Tibial artery (tissue), 4 donors: Measurements from ENCODE around the gene PARP6.
A peak's percentile ranks its signal among the peaks of the same experiment; 100 is the strongest.

Experiments
- DNase-seq, 2 donors: peaks; one replicate each; pipeline ENCODE4 v3.0.0-alpha.2; 2019
- H3K27ac ChIP-seq, 2 donors: fragments of 200-600 bp; sonication (generic) in 1 of 2; 1 replicate in 1 of 2; 2 replicates in 1 of 2; pipeline ENCODE4 v1.5.1; 2018 to 2019; ENCODE audit warnings: mild to moderate bottlenecking in 1 of 2
- H3K27me3 ChIP-seq, 2 donors: fragments of 200-600 bp; sonication (generic) in 1 of 2; one replicate each; pipeline versions ENCODE4 v1.5.1 to v1.6.0; 2016 to 2019
- H3K36me3 ChIP-seq, 3 donors: fragments of 200-600 bp; sonication (generic) in 2 of 3; one replicate each; pipeline ENCODE4 v1.5.1; 2016 to 2019; ENCODE audit warnings: mild to moderate bottlenecking in 2 of 3
- H3K4me1 ChIP-seq, 4 donors: fragments of 200-600 bp; sonication (generic) in 2 of 4; 1 replicate in 3 of 4; 2 replicates in 1 of 4; pipeline ENCODE4 v1.5.1; 2016 to 2019
- H3K4me3 ChIP-seq, 2 donors: fragments of 200-600 bp; sonication (generic) in 1 of 2; 1 replicate in 1 of 2; 2 replicates in 1 of 2; pipeline ENCODE4 v1.5.1; 2018 to 2019; ENCODE audit warnings: mild to moderate bottlenecking in 2 of 2
- H3K9me3 ChIP-seq, 3 donors: fragments of 200-600 bp; sonication (generic) in 1 of 3; one replicate each; pipeline ENCODE4 v1.5.1; 2016 to 2019
- CTCF ChIP-seq, 2 experiments: fragments of 200-600 bp in 1 of 2; fragments of 450-650 bp in 1 of 2; IDR thresholded peaks; one replicate each; pipeline ENCODE4 v1.5.1; 2017 to 2019; ENCODE audit warnings: antibody characterized with exemption in 2 of 2, mild to moderate bottlenecking in 1 of 2, moderate library complexity in 1 of 2
- intact Hi-C: fragments of 100-400 bp; cut with DNase I; formaldehyde crosslinking; loops from one replicate; pipeline ENCODE4 v1.15.0; 2023; ENCODE audit warnings: low total_unique reads

Gene PARP6

GRCh38 chr15:72202302-72202701 is 70.1 kb downstream of the PARP6 start:
- Histone ChIP-seq H3K36me3 (peaks cover 72 to 89% (median 77%) of the 10 kb centered on the region in 3 donors), H3K9me3 (no peaks in the 10 kb centered on the region), H3K4me1 (peaks cover 0 to 21% (median 14%) of the 10 kb centered on the region in 4 donors), H3K27ac (peak overlapping the region; percentile 46 to 49), H3K4me3 (no peak overlapping the region), H3K27me3 (no peaks in the 10 kb centered on the region)
- DNase-seq: no peak
- no peak for TF ChIP-seq CTCF (IDR thresholded peaks at IDR 0.05)
- intact Hi-C loops: loop anchor here (5.0 kb wide), 1 partner anchor 70 kb away; the partner anchor contains the start of gene PARP6

- intact Hi-C loops: loop anchor here (5.0 kb wide), 1 partner anchor 71 kb away; the partner anchor contains the start of gene PARP6
- Histone ChIP-seq H3K27me3 (peaks cover 0 to 3% of the 10 kb centered on the region in 2 donors), H3K4me1 (peaks cover 0 to 28% (median 17%) of the 10 kb centered on the region in 4 donors), H3K36me3 (peaks cover 63 to 81% (median 68%) of the 10 kb centered on the region in 3 donors), H3K4me3 (no peak overlapping the region), H3K27ac (no peak overlapping the region), H3K9me3 (no peaks in the 10 kb centered on the region)
- no peak for DNase-seq
- no peak for TF ChIP-seq CTCF (IDR thresholded peaks at IDR 0.05)
Measured at GRCh38 chr15:72201391-72201921, 70.9 kb downstream of the PARP6 start.

DNA sequence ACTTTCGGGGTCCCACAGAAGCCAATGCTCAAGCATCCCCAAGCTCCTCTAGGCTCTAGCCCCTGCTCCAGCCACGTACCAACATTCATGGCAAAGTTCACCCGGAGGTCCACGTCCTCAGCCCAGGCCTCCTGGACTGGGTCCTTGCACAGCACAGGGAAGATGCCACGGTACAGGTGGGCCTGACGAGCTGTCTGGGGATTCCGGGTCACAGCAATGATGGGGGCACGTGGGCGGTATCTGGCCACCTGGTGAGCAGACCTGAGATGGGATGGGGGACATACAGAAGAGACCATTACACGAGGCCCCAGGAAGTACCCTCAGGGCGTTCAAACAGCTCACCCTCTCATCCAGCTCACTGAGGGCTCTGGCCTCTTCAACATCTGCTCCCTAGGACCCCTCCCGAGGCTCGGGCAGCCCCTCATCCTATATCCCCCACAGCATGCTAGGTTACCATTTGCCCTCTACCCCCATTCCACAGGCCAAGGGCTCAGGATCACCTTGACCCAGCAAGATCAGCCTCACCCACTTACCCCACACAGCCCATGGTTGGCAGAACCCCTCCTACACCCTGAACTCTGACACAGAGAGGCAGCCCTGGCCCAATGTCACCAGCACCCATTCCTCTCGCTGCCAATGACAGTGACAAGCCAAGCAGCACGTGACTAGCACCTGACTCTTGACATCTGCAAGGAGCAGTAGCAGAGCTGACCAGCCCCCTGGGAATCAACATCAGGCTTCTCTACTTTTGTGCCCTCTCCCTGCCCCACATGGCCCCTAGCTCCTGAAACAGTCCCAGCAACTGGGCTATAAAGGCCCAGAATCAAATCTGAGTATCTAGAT is 71.7 kb downstream of the PARP6 start:
- Histone ChIP-seq H3K9me3 (no peaks in the 10 kb centered on the region), H3K4me3 (no peak overlapping the region), H3K27me3 (peaks cover 0 to 4% of the 10 kb centered on the region in 2 donors), H3K36me3 (peaks cover 55 to 72% (median 60%) of the 10 kb centered on the region in 3 donors), H3K4me1 (peaks cover 0 to 28% (median 17%) of the 10 kb centered on the region in 4 donors), H3K27ac (peak overlapping the region in 1 of 2 donors; percentile 52)
- no peak for TF ChIP-seq CTCF (IDR thresholded peaks at IDR 0.05)
- no peak for DNase-seq
- intact Hi-C loops: loop anchor here (5.0 kb wide), 1 partner anchor 72 kb away; the partner anchor contains the start of gene PARP6

DNA sequence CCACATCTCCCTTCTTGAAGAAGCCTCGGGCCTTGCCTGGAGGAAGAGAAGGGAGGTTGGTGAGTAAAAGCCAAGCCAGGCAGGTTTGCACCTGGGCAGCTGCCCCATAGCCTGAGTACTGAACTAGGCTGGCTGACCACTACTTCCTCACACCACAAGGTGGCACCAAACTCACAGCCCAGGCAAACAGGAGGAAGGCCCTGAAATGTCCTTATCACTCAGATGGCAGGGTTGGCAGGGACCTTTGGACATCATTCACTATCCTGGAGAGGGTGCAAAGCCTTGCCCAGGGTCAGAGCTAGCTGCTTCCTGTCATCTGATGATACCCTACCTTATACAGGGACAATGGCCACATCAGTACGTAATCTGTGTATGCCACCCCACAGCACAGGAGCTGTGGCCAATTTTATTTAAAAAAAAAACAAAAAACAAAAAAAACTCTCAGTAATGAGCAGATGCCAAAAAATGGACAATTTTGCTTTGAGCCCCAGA is 72.6 kb downstream of the PARP6 start:
- peaks cover 0 to 28% (median 17%) of the 10 kb centered on the region in 4 donors for H3K4me1 ChIP-seq
- peaks cover 46 to 64% (median 52%) of the 10 kb centered on the region in 3 donors for H3K36me3 ChIP-seq
- DNase-seq: peak; percentile 75 to 87
- no peak overlapping the region for H3K4me3 ChIP-seq
- TF ChIP-seq CTCF (IDR thresholded peaks at IDR 0.05): peak; percentile 91 to 95
- peak overlapping the region in 1 of 2 donors; percentile 52 for H3K27ac ChIP-seq
- H3K27me3 ChIP-seq: peaks cover 0 to 4% of the 10 kb centered on the region in 2 donors
- intact Hi-C loops: loop anchor here (5.0 kb wide), 1 partner anchor 73 kb away; the partner anchor contains the start of gene PARP6
- no peaks in the 10 kb centered on the region for H3K9me3 ChIP-seq

GRCh38 chr15:72199205-72199515 is 73.2 kb downstream of the PARP6 start:
- Histone ChIP-seq H3K27me3 (peaks cover 0 to 4% of the 10 kb centered on the region in 2 donors), H3K4me3 (no peak overlapping the region), H3K27ac (no peak overlapping the region), H3K4me1 (peaks cover 0 to 24% (median 14%) of the 10 kb centered on the region in 4 donors), H3K9me3 (no peaks in the 10 kb centered on the region), H3K36me3 (peaks cover 40 to 58% (median 46%) of the 10 kb centered on the region in 3 donors)
- DNase-seq: no peak
- intact Hi-C loops: no loop called here
- TF ChIP-seq CTCF (IDR thresholded peaks at IDR 0.05): no peak
